ENCODE results near the gene MROH8. TPM values are rescaled to one million over a fixed set of nuclear protein-coding genes. Genes with fewer than 3 reads are reported as not detected.

Gene MROH8
- total and polyA plus RNA-seq, 2 of the 13 experiments (the other 11 are each of a cell fraction or from before 2014, with no cell fraction given) = 2.6 to 5.5 TPM

DNA sequence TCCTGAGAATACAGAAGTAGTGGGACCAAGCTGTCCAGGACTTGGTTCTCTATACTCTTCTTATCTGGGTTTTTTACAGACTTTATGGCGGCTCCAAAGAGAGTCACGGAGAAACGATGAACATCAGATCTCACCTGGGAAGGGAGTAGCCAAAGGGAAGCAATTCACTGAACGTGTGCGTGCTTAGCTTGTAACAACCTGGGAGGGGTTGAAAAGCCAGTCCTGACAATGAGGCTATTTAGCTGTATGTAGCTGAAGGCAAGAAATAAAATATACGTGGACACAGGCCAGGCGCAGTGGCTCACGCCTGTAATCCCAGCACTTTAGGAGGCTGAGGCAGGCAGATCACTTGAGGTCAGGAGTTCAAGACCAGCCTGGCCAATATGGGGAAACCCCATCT, 65.3 kb downstream of the MROH8 start:
- no TSS peak for BruUV-seq (replicated peaks)
- no peak for DNase-seq (ENCODE audit: low spot score)
- no peak for ATAC-seq
- intact Hi-C loops (cut with micrococcal nuclease; ENCODE audit: unreplicated experiment) (no loop called here), in situ Hi-C loops (cut with HindIII; ENCODE audit: extremely low pct_ligation_motif_present, low pct_unique_long_range_greater_than_20kb) (no loop called here)
- H3K79me2 ChIP-seq (ENCODE audit: insufficient read depth, low read length) = no peaks in the 10 kb centered on the region
- no peak overlapping the region for H3K27ac ChIP-seq (ENCODE audit: extremely low read length, insufficient read depth, low read length)
- 84% methylated on average over 8 of the region's 8 CpGs for WGBS (ENCODE audit: low lambda C conversion rate)
- H3K4me3 ChIP-seq (replicated peaks in 1 of 3; ENCODE audit: insufficient read depth in 1 of 3, low read depth in 2 of 3, low read length in 3 of 3) = no peak overlapping the region
- H2AFZ ChIP-seq (ENCODE audit: low read length) = no peak overlapping the region
- H3K4me1 ChIP-seq (ENCODE audit: insufficient read depth, low read length) = peaks cover 1% of the 10 kb centered on the region
- H3K27me3 ChIP-seq (ENCODE audit: control insufficient read depth in 1 of 2, insufficient read depth in 2 of 2, low read length in 2 of 2) = no peaks in the 10 kb centered on the region; a peak in 1 of 5 replicates
- ChIA-PET POLR2A (no interaction called here), CTCF (ENCODE audit: low intra/inter-chr PET ratio, low total read pairs) (no interaction called here)
- H4K20me1 ChIP-seq (ENCODE audit: insufficient read depth, low read length) = no peaks in the 10 kb centered on the region
- TF ChIP-seq NR2F6 (IDR thresholded peaks at IDR 0.05) (no peak), NR2F6 (CRISPR knock-in tag; IDR thresholded peaks at IDR 0.05) (no peak), MED1 (CRISPR knock-in tag; IDR thresholded peaks at IDR 0.05) (no peak), MIER3 (CRISPR knock-in tag; IDR thresholded peaks at IDR 0.05; ENCODE audit: borderline replicate concordance) (no peak), ZNF367 (CRISPR knock-in tag; IDR thresholded peaks at IDR 0.05; ENCODE audit: borderline replicate concordance) (no peak), MED8 (CRISPR knock-in tag; IDR thresholded peaks at IDR 0.05; ENCODE audit: insufficient replicate concordance) (no peak), ZNF891 (CRISPR knock-in tag; IDR thresholded peaks at IDR 0.05) (no peak), ZNF432 (CRISPR knock-in tag; IDR thresholded peaks at IDR 0.05; ENCODE audit: borderline replicate concordance) (no peak), NFIC (IDR thresholded peaks at IDR 0.05; ENCODE audit: low read length) (no peak)
- TF ChIP-seq, protein P1, sequence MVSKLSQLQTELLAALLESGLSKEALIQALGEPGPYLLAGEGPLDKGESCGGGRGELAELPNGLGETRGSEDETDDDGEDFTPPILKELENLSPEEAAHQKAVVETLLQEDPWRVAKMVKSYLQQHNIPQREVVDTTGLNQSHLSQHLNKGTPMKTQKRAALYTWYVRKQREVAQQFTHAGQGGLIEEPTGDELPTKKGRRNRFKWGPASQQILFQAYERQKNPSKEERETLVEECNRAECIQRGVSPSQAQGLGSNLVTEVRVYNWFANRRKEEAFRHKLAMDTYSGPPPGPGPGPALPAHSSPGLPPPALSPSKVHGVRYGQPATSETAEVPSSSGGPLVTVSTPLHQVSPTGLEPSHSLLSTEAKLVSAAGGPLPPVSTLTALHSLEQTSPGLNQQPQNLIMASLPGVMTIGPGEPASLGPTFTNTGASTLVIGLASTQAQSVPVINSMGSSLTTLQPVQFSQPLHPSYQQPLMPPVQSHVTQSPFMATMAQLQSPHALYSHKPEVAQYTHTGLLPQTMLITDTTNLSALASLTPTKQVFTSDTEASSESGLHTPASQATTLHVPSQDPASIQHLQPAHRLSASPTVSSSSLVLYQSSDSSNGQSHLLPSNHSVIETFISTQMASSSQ (IDR thresholded peaks at IDR 0.05; ENCODE audit: low read depth) = no peak
- TF ChIP-seq, protein P1 (CRISPR knock-in tag; IDR thresholded peaks at IDR 0.05; ENCODE audit: borderline replicate concordance) = no peak
- TF ChIP-seq, protein P2, sequence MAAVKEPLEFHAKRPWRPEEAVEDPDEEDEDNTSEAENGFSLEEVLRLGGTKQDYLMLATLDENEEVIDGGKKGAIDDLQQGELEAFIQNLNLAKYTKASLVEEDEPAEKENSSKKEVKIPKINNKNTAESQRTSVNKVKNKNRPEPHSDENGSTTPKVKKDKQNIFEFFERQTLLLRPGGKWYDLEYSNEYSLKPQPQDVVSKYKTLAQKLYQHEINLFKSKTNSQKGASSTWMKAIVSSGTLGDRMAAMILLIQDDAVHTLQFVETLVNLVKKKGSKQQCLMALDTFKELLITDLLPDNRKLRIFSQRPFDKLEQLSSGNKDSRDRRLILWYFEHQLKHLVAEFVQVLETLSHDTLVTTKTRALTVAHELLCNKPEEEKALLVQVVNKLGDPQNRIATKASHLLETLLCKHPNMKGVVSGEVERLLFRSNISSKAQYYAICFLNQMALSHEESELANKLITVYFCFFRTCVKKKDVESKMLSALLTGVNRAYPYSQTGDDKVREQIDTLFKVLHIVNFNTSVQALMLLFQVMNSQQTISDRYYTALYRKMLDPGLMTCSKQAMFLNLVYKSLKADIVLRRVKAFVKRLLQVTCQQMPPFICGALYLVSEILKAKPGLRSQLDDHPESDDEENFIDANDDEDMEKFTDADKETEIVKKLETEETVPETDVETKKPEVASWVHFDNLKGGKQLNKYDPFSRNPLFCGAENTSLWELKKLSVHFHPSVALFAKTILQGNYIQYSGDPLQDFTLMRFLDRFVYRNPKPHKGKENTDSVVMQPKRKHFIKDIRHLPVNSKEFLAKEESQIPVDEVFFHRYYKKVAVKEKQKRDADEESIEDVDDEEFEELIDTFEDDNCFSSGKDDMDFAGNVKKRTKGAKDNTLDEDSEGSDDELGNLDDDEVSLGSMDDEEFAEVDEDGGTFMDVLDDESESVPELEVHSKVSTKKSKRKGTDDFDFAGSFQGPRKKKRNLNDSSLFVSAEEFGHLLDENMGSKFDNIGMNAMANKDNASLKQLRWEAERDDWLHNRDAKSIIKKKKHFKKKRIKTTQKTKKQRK (IDR thresholded peaks at IDR 0.05; ENCODE audit: low read length) = no peak
- H3K4me2 ChIP-seq (ENCODE audit: low read depth, low read length) = no peak overlapping the region
- H3K9me3 ChIP-seq (ENCODE audit: low read length) = no peaks in the 10 kb centered on the region
- no peak for FAIRE-seq
- no peaks in the 10 kb centered on the region for H3K36me3 ChIP-seq (replicated peaks in 1 of 2; ENCODE audit: control insufficient read depth in 1 of 2, insufficient read depth in 2 of 2, low read length in 2 of 2)
- H3K9ac ChIP-seq (ENCODE audit: insufficient read depth, low read depth, low read length) = no peak overlapping the region

Data from HepG2 (cell line).